IMR-90 (cell line): Measurements from ENCODE around the gene PRKCA. TPM values are rescaled to one million over a fixed set of nuclear protein-coding genes. Genes with fewer than 3 reads are reported as not detected.

Experiments
- ATAC-seq: fragments of 200-7000 bp; cut with Tn5 transposase; 2 replicates; pipeline ENCODE4 v1.9.1; 2020; ENCODE audit warnings: low read depth, mild to moderate bottlenecking, moderate library complexity
- BruUV-seq: library from RNA; stranded (reverse); fragments of 400-500 nt; replicated peaks from 2 replicates; lab custom pipeline; 2021; lab: Mats Ljungman, UMichigan
- CTCF ChIA-PET: fragments of 300-600 bp; formaldehyde crosslinking; extraction: SDS; loops from one replicate; lab custom pipeline; 2021; ENCODE audit warnings: antibody characterized with exemption; lab: Yijun Ruan, JAX
- POLR2A ChIA-PET: fragments of 300-600 bp; sonication (Branson Sonifier 250); formaldehyde crosslinking; loops from one replicate; lab custom pipeline; 2022; ENCODE audit warnings: antibody characterized with exemption; ENCODE audit not compliant: unreplicated experiment; lab: Charles Lee
- DNase-seq: peaks from one replicate; pipeline ENCODE4 v3.0.0; 2013
- H2AFZ ChIP-seq: replicated peaks from 2 replicates; pipeline ENCODE3; 2013; ENCODE audit warnings: low read length, mild to moderate bottlenecking; ENCODE audit not compliant: poor library complexity
- H2AK5ac ChIP-seq: 2 replicates; pipeline ENCODE4 v1.6.1; 2013; ENCODE audit warnings: low read depth, low read length, inconsistent platforms
- H2AK9ac ChIP-seq: replicated peaks from 2 replicates; pipeline ENCODE3; 2013; ENCODE audit warnings: mild to moderate bottlenecking, low read depth, low read length, moderate library complexity; ENCODE audit not compliant: poor library complexity
- H2BK120ac ChIP-seq: 2 replicates; pipeline ENCODE4 v1.6.1; 2013; ENCODE audit warnings: low read depth, low read length, inconsistent platforms
- H2BK15ac ChIP-seq: 3 replicates; pipeline ENCODE4 v1.6.1; 2013; ENCODE audit warnings: low read depth, low read length, inconsistent platforms
- H2BK20ac ChIP-seq: 2 replicates; pipeline ENCODE4 v1.6.1; 2013; ENCODE audit warnings: low read depth, mild to moderate bottlenecking, inconsistent platforms, low read length, moderate library complexity
- H2BK5ac ChIP-seq: 2 replicates; pipeline ENCODE4 v1.6.1; 2013; ENCODE audit warnings: mild to moderate bottlenecking, low read depth, low read length, inconsistent platforms; ENCODE audit not compliant: poor library complexity, severe bottlenecking
- H3K14ac ChIP-seq: replicated peaks from 2 replicates; pipeline ENCODE4 v1.6.1; 2013; ENCODE audit warnings: low read depth, low read length, inconsistent platforms
- H3K18ac ChIP-seq: 2 replicates; pipeline ENCODE4 v1.6.1; 2013; ENCODE audit warnings: low read depth, low read length, control low read depth
- H3K23ac ChIP-seq: 2 replicates; pipeline ENCODE4 v1.6.1; 2013; ENCODE audit warnings: low read depth, low read length, inconsistent platforms
- H3K27ac ChIP-seq: 2 replicates; pipeline ENCODE4 v1.5.1; 2013; ENCODE audit warnings: mild to moderate bottlenecking, control low read depth, low read length; ENCODE audit not compliant: insufficient read depth
- H3K27me3 ChIP-seq: 2 replicates; pipeline ENCODE4 v1.6.1; 2013; ENCODE audit warnings: low read length; ENCODE audit not compliant: control insufficient read depth, insufficient read depth
- H3K36me3 ChIP-seq: 2 replicates; pipeline ENCODE4 v1.6.1; 2013; ENCODE audit warnings: low read length, mixed read lengths; ENCODE audit not compliant: control insufficient read depth, insufficient read depth
- H3K4ac ChIP-seq: 2 replicates; pipeline ENCODE4 v1.6.1; 2013; ENCODE audit warnings: low read depth, low read length, inconsistent platforms
- H3K4me1 ChIP-seq: 2 replicates; pipeline ENCODE4 v1.6.1; 2013; ENCODE audit warnings: low read length, mixed read lengths; ENCODE audit not compliant: control insufficient read depth, insufficient read depth
- H3K4me2 ChIP-seq: 2 replicates; pipeline ENCODE4 v1.6.1; 2013; ENCODE audit warnings: low read depth, mild to moderate bottlenecking, control low read depth, low read length, moderate library complexity
- H3K4me3 ChIP-seq: 2 replicates; pipeline ENCODE4 v1.5.1; 2013; ENCODE audit warnings: low read depth, mild to moderate bottlenecking, control low read depth, low read length, moderate library complexity; ENCODE audit not compliant: insufficient read depth
- H3K56ac ChIP-seq: 2 replicates; pipeline ENCODE4 v1.6.1; 2013; ENCODE audit warnings: low read length, inconsistent platforms; ENCODE audit not compliant: insufficient read depth; ENCODE audit errors: extremely low read depth
- H3K79me1 ChIP-seq, 2 experiments: 2 replicates each; pipeline ENCODE4 v1.6.1; 2013; ENCODE audit warnings: low read length in 2 of 2, inconsistent platforms in 1 of 2, low read depth in 1 of 2
- H3K9ac ChIP-seq: 2 replicates; pipeline ENCODE4 v1.6.1; 2013; ENCODE audit warnings: low read depth, low read length, control low read depth
- H3K9me1 ChIP-seq: 2 replicates; pipeline ENCODE4 v1.6.1; 2013; ENCODE audit warnings: low read length, inconsistent platforms; ENCODE audit not compliant: insufficient read depth
- H3K9me3 ChIP-seq: 2 replicates; pipeline ENCODE4 v1.6.1; 2013; ENCODE audit warnings: low read length; ENCODE audit not compliant: control insufficient read depth, insufficient read depth
- H4K20me1 ChIP-seq: 2 replicates; pipeline ENCODE4 v1.6.1; 2013; ENCODE audit warnings: low read length, inconsistent platforms; ENCODE audit not compliant: insufficient read depth
- H4K5ac ChIP-seq: 2 replicates; pipeline ENCODE4 v1.6.1; 2013; ENCODE audit warnings: mild to moderate bottlenecking, low read depth, low read length, control low read depth
- H4K8ac ChIP-seq, 2 experiments: 2 replicates each; pipeline ENCODE4 v1.6.1; 2013; ENCODE audit warnings: low read depth in 2 of 2, low read length in 2 of 2, control low read depth in 1 of 2, inconsistent platforms in 1 of 2
- H4K91ac ChIP-seq: 2 replicates; pipeline ENCODE4 v1.6.1; 2013; ENCODE audit warnings: low read depth, low read length, inconsistent platforms; ENCODE audit not compliant: insufficient read depth
- ELK1 ChIP-seq: fragments of 150-350 bp; IDR thresholded peaks from 2 replicates; pipeline ENCODE4 v1.6.1; 2016; ENCODE audit warnings: low read depth, mild to moderate bottlenecking, low read length, moderate library complexity, borderline replicate concordance
- NFE2L2 ChIP-seq: fragments of 150-350 bp; IDR thresholded peaks from 2 replicates; pipeline ENCODE4 v1.6.1; 2016; ENCODE audit warnings: low read depth, mild to moderate bottlenecking, low read length
- RAD21 ChIP-seq: IDR thresholded peaks from 2 replicates; pipeline ENCODE4 v1.6.1; 2012; ENCODE audit warnings: low read length, improper control_type of control experiment
- WGBS, 2 experiments: methylation state at CpG; one replicate each; pipeline versions ENCODE4 v1.1.5 to v1.1.7; 2013; ENCODE audit warnings: missing lambda C conversion rate in 2 of 2; ENCODE audit not compliant: insufficient read length in 1 of 2; ENCODE audit errors: extremely low coverage in 2 of 2; 5-methylcytosine and 5-hydroxymethylcytosine counted together
- dilution Hi-C: fragments of 300-500 bp; cut with HindIII; formaldehyde crosslinking; loops from one replicate; pipeline ENCODE4 v1.14.3; 2018; ENCODE audit warnings: low sequenced_read_pairs; ENCODE audit not compliant: unreplicated experiment
- in situ Hi-C: fragments of 300-500 bp; cut with MboI; formaldehyde crosslinking; loops from 3 replicates; pipeline ENCODE4 v1.14.3; 2019; ENCODE audit warnings: low sequenced_read_pairs, inconsistent platforms, mixed read lengths
- intact Hi-C: fragments of 100-400 bp; cut with micrococcal nuclease; formaldehyde crosslinking; loops from 2 replicates; pipeline ENCODE4 v1.10.0; 2022
- polyA plus RNA-seq, 3 experiments: library from polyadenylated mRNA; depleted of rRNA; stranded (reverse); fragments of >200 nt; gene quantifications; 2 replicates each; pipeline ENCODE4 v1.2.3, GENCODE V29; 2012; ENCODE audit warnings: low replicate concordance in 1 of 3
- total RNA-seq: library from RNA; depleted of rRNA; stranded (reverse); fragments of >200 nt; gene quantifications from 2 replicates; pipeline ENCODE4 v1.2.3, GENCODE V29; 2012

PRKCA gene
- total and polyA plus RNA-seq, 2 of the 4 experiments (the other 2 are of a cell fraction) = 31.0 to 46.0 TPM

GRCh38 chr17:66750116-66750515, 447.7 kb downstream of the PRKCA start:
- BruUV-seq = no TSS peak
- H2AFZ ChIP-seq = no peak overlapping the region
- H3K18ac ChIP-seq = no peak overlapping the region
- no peak overlapping the region for H4K8ac ChIP-seq
- no peak overlapping the region for H4K91ac ChIP-seq
- peaks cover 40% of the 10 kb centered on the region for H3K36me3 ChIP-seq
- no peak overlapping the region for H4K5ac ChIP-seq
- no peak overlapping the region for H3K4me2 ChIP-seq
- H3K56ac ChIP-seq = no peak overlapping the region
- no peak for ATAC-seq
- H3K4me3 ChIP-seq = no peak overlapping the region
- no peak overlapping the region for H2AK5ac ChIP-seq
- WGBS, 2 experiments = 100% methylated on average over 1 of the region's 7 CpGs; no CpG with 5 or more reads in 1 of the 2 experiments
- no peak overlapping the region for H2BK5ac ChIP-seq
- intact Hi-C loops (no loop called here), in situ Hi-C loops (no loop called here), dilution Hi-C loops (no loop called here)
- CTCF ChIA-PET = interaction anchor here (0.6 kb wide), 1 partner anchor 540 kb away, joined by 3 read pairs; no protein-coding TSS in a partner anchor
- no peak overlapping the region for H3K23ac ChIP-seq
- H2AK9ac ChIP-seq = no peak overlapping the region
- H2BK15ac ChIP-seq = no peak overlapping the region
- no peak overlapping the region for H3K9ac ChIP-seq
- no peaks in the 10 kb centered on the region for H4K20me1 ChIP-seq
- no peaks in the 10 kb centered on the region for H3K27me3 ChIP-seq
- TF ChIP-seq RAD21 (no peak), ELK1 (no peak), NFE2L2 (no peak)
- peaks cover 0 to 9% of the 10 kb centered on the region in 2 experiments; a peak in 2 of 4 replicates for H3K79me1 ChIP-seq
- no peak overlapping the region for H3K27ac ChIP-seq
- POLR2A ChIA-PET = interaction anchor here (0.5 kb wide), 1 partner anchor 44 kb away, joined by 3 read pairs; no protein-coding TSS in a partner anchor
- no peak overlapping the region for H3K4ac ChIP-seq
- no peaks in the 10 kb centered on the region for H3K4me1 ChIP-seq
- no peaks in the 10 kb centered on the region for H3K9me3 ChIP-seq
- H2BK120ac ChIP-seq = no peak overlapping the region
- no peak for DNase-seq
- no peak overlapping the region for H2BK20ac ChIP-seq
- no peak overlapping the region for H3K14ac ChIP-seq
- H3K9me1 ChIP-seq = peaks cover 7% of the 10 kb centered on the region; the same call in 1 of the 2 replicates
